BLaER1 (cell line): ENCODE measurements around the gene MAPRE2.
"Not testable (repeated sequence)": the region's sequence is repeated elsewhere in the genome, so short reads cannot be mapped to it uniquely, and the experiment has no call there.

Experiments
- H3K27ac ChIP-seq: shearing (Covaris generic); formaldehyde crosslinking; 2 replicates; pipeline ENCODE4 v1.8.1; 2022
- H3K27me3 ChIP-seq: shearing (Covaris generic); formaldehyde crosslinking; 2 replicates; pipeline ENCODE4 v1.8.1; 2022
- H3K36me3 ChIP-seq: shearing (Covaris generic); formaldehyde crosslinking; 2 replicates; pipeline ENCODE4 v1.8.1; 2022
- H3K4me1 ChIP-seq: shearing (Covaris generic); formaldehyde crosslinking; 2 replicates; pipeline ENCODE4 v1.8.1; 2022
- H3K4me2 ChIP-seq: shearing (Covaris generic); formaldehyde crosslinking; 2 replicates; pipeline ENCODE4 v1.8.1; 2022
- H3K4me3 ChIP-seq: shearing (Covaris generic); formaldehyde crosslinking; 2 replicates; pipeline ENCODE4 v1.8.1; 2022
- H3K9ac ChIP-seq: shearing (Covaris generic); formaldehyde crosslinking; 2 replicates; pipeline ENCODE4 v1.8.1; 2022
- H3K9me3 ChIP-seq: shearing (Covaris generic); formaldehyde crosslinking; 2 replicates; pipeline ENCODE4 v1.8.1; 2022
- H4K20me1 ChIP-seq: shearing (Covaris generic); formaldehyde crosslinking; 2 replicates; pipeline ENCODE4 v1.8.1; 2022
- Cebpa-rat ChIP-seq: shearing (Covaris generic); IDR thresholded peaks from 2 replicates; pipeline ENCODE4 v1.8.1; 2022

Gene MAPRE2

GRCh38 chr18:35136248-35136647, 95.0 kb downstream of the MAPRE2 start:
- no peak overlapping the region for H3K4me2 ChIP-seq
- H3K9ac ChIP-seq: no peak overlapping the region
- peaks cover 100% of the 10 kb centered on the region for H3K36me3 ChIP-seq

DNA sequence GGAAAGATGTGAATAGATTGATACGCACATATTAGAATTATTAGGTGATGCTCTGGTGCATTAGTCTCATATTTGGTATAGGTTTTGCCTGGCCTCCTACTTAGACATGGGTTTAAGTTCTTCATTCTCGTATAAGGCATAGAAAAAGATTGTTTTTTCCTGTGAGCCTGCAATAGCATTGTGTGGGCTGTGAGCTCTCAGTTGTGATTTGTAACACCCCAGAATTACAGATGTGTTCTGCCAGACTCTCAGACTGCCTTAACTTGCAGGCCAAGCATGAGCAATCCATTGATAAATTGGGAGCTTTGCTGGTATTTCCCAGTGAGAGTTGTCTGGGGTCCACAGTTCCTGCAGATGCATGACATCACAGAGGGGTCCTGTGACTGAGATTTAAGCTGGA, 95.7 kb downstream of the MAPRE2 start:
- Histone ChIP-seq H3K4me1 (peaks cover 11% of the 10 kb centered on the region), H3K27me3 (no peaks in the 10 kb centered on the region), H3K9me3 (no peaks in the 10 kb centered on the region), H4K20me1 (no peaks in the 10 kb centered on the region), H3K27ac (no peak overlapping the region), H3K4me2 (no peak overlapping the region), H3K4me3 (no peak overlapping the region), H3K9ac (no peak overlapping the region), H3K36me3 (peaks cover 96% of the 10 kb centered on the region)
- TF ChIP-seq Cebpa-rat: no peak

More at GRCh38 chr18:35136248-35136647, 95.0 kb downstream of the MAPRE2 start:
- Histone ChIP-seq H3K27ac (no peak overlapping the region), H3K27me3 (no peaks in the 10 kb centered on the region), H4K20me1 (no peaks in the 10 kb centered on the region), H3K4me1 (peaks cover 5% of the 10 kb centered on the region), H3K9me3 (no peaks in the 10 kb centered on the region), H3K4me3 (no peak overlapping the region)
- no peak for TF ChIP-seq Cebpa-rat

DNA sequence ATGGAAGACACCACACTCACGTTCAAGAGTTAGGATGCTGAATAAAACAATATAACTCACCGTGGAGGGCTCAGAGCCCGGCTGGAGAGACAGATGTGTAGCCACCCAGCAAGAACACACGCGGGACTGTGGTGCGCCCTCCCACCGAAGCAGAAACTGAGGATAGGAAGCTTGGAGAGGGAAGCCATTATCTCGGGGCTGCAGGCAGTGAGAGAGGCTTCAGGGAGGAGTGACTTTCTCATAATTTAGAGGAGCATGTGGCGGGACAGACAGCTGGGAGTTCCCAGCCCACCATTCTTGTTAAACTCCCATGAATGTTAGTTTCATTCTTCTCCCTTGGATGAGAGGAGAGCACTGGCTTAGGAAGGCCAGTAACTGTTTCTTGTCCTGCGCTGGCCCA, 96.4 kb downstream of the MAPRE2 start:
- Histone ChIP-seq H3K27ac (no peak overlapping the region), H3K4me2 (no peak overlapping the region), H4K20me1 (no peaks in the 10 kb centered on the region), H3K9me3 (no peaks in the 10 kb centered on the region), H3K27me3 (no peaks in the 10 kb centered on the region), H3K9ac (no peak overlapping the region), H3K36me3 (peaks cover 93% of the 10 kb centered on the region), H3K4me3 (no peak overlapping the region), H3K4me1 (peaks cover 19% of the 10 kb centered on the region)
- no peak for TF ChIP-seq Cebpa-rat

- no peak for TF ChIP-seq Cebpa-rat
- Histone ChIP-seq H3K9me3 (no peaks in the 10 kb centered on the region), H3K27me3 (no peaks in the 10 kb centered on the region), H3K4me3 (no peak overlapping the region), H3K27ac (no peak overlapping the region), H3K9ac (no peak overlapping the region), H3K36me3 (peaks cover 81% of the 10 kb centered on the region), H4K20me1 (no peaks in the 10 kb centered on the region), H3K4me2 (no peak overlapping the region), H3K4me1 (peaks cover 23% of the 10 kb centered on the region)
Measured at GRCh38 chr18:35138773-35139172, 97.6 kb downstream of the MAPRE2 start.

DNA sequence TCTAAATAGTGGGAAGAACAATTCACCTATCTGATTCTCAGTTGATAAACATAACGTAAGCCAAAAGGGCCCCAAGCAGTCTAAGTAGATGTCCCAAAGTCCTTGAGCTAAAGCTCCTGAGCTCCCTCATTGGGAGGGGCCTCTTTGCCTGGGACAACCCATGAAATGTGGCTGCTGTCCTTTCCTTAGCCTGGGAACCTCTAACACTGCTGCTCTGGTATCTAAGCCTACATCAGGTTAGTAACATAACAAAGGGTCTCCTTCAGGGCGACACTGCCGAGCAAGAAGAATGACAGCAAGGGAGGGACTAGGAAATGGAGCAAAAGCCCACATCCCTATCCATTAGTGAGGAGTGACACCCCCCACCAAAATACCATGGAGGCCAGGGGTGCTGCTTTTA, 98.3 kb downstream of the MAPRE2 start:
- Histone ChIP-seq H3K4me3 (no peak overlapping the region), H3K4me2 (no peak overlapping the region), H4K20me1 (no peaks in the 10 kb centered on the region), H3K36me3 (peaks cover 74% of the 10 kb centered on the region), H3K9me3 (no peaks in the 10 kb centered on the region), H3K27ac (no peak overlapping the region), H3K9ac (no peak overlapping the region), H3K4me1 (peaks cover 23% of the 10 kb centered on the region), H3K27me3 (no peaks in the 10 kb centered on the region)
- TF ChIP-seq Cebpa-rat: no peak

DNA sequence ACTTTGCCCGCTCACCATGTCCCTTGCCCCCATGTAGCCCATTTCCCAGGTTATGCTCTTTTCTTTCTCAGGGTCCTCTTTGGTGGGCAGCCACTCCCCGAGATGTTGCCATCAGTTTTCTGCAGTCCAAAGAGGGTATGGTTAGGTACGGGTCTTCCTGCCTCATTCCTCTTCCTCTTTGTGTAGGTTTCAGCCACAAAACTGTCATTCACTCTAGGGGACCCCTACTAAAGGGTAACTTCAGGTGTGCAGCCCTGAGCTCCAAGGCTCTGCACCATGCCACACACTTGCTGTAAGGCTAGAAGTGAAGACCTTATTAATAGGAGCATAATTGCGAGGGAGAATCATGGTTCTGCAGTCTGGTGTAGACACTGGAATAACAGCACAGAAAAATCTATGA, 99.9 kb downstream of the MAPRE2 start:
- peaks cover 58% of the 10 kb centered on the region for H3K36me3 ChIP-seq
- no peak overlapping the region for H3K27ac ChIP-seq
- H3K4me3 ChIP-seq: no peak overlapping the region
- no peaks in the 10 kb centered on the region for H4K20me1 ChIP-seq
- no peak overlapping the region for H3K9ac ChIP-seq
- H3K4me1 ChIP-seq: peaks cover 23% of the 10 kb centered on the region
- no peaks in the 10 kb centered on the region for H3K9me3 ChIP-seq
- TF ChIP-seq Cebpa-rat: no peak
- peak overlapping the region; percentile 59 for H3K4me2 ChIP-seq
- H3K27me3 ChIP-seq: no peaks in the 10 kb centered on the region

- Histone ChIP-seq H3K9ac (no peak overlapping the region), H3K27me3 (no peaks in the 10 kb centered on the region), H3K4me3 (no peak overlapping the region), H4K20me1 (no peaks in the 10 kb centered on the region), H3K36me3 (peaks cover 52% of the 10 kb centered on the region), H3K4me1 (peaks cover 23% of the 10 kb centered on the region), H3K4me2 (peak overlapping the region; percentile 59), H3K9me3 (no peaks in the 10 kb centered on the region), H3K27ac (no peak overlapping the region)
- TF ChIP-seq Cebpa-rat: no peak
Measured at GRCh38 chr18:35141567-35142274, 100.5 kb downstream of the MAPRE2 start.

DNA sequence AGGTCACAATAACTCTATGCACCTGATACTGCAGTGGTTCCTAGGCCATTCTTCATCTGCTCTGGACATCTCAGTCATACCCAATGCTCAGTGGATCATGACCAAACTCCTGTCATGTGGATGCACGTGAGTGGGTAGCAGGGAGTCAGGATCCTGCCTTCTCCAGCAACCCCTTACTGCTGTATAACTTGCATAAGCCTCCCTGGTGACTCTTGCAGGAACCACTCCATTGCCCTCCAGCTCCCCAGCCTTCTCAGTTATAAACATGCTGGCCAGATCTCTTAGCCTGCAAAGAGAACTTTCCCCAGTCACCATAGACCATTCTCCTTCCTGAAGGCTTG, 101.0 kb downstream of the MAPRE2 start:
- TF ChIP-seq Cebpa-rat: no peak

DNA sequence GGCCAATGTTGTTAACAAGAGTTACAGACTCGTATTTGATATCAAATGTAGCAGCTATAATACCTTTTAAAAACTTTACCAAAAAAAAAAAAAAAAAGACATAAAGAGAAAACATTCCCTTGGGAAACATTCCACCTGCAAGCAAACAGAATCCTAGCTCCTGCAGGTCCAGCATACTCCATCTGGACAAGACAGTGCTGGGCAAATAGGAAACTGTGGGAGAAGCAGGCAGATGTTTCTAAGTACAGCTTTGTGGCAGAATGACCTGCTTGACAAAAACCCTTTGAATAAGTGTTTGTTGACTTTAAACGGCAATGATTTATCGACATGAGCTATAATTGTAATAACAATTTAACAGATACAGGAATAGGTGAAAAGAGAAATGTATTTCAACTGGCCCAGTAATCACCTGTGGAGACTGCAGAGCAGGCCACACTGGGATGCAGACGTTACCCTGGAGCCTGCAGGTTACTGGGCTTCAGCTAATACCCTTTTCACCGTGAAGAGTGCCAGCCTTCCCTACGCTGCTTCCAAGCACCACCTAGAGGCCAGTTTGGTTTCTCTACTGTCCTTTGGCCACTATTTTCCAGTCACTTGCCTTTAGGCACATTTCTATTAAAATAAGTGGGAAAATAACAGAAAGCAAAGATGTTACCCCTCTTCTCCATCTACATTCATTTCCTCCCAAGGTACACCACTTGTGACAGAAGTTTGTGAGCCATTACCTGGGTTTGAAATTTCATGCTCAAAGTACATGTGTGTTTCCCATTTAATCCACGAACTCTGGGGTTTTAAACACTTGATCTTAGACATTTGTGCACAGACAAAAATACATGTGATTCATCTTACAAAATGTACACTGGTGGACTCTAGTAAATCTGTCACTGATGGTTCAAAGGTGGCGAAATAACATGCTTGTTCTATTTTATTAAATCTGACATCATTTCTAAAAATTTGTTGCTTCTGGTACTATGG, 102.7 kb downstream of the MAPRE2 start:
- no peak overlapping the region for H3K9ac ChIP-seq
- H3K27ac ChIP-seq: no peak overlapping the region

More for the DNA sequence above, 101.0 kb downstream of the MAPRE2 start:
- no peak overlapping the region for H3K27ac ChIP-seq
- H4K20me1 ChIP-seq: no peaks in the 10 kb centered on the region
- peak overlapping the region; percentile 59 for H3K4me2 ChIP-seq
- no peaks in the 10 kb centered on the region for H3K9me3 ChIP-seq
- H3K4me1 ChIP-seq: peaks cover 23% of the 10 kb centered on the region
- H3K9ac ChIP-seq: no peak overlapping the region
- H3K36me3 ChIP-seq: peaks cover 46% of the 10 kb centered on the region
- no peak overlapping the region for H3K4me3 ChIP-seq
- H3K27me3 ChIP-seq: no peaks in the 10 kb centered on the region

DNA sequence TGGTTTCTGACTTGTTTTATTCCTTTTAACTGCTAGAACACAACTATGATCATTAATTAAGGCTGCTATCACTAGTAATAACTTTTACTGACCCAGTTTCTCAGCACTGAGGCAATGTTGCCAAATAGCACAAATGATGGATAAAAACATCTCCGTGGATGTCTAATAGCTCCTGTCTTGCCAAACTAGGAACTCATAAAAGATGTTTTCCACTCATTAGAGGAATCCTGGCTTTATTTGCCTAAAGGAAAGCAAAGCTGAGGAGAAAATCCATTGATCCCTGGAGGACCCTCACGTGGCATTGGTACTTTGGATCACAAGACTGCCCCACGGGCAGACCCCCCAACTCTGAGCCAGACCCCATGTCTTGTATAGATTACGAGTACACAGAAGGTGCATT, 103.5 kb downstream of the MAPRE2 start:
- H3K4me2 ChIP-seq: no peak overlapping the region
- peaks cover 23% of the 10 kb centered on the region for H3K4me1 ChIP-seq
- H3K27ac ChIP-seq: no peak overlapping the region
- no peaks in the 10 kb centered on the region for H4K20me1 ChIP-seq
- TF ChIP-seq Cebpa-rat: no peak
- peaks cover 6% of the 10 kb centered on the region for H3K9me3 ChIP-seq
- H3K4me3 ChIP-seq: no peak overlapping the region
- no peak overlapping the region for H3K9ac ChIP-seq
- peaks cover 22% of the 10 kb centered on the region for H3K36me3 ChIP-seq
- no peaks in the 10 kb centered on the region for H3K27me3 ChIP-seq

More for the DNA sequence above, 102.7 kb downstream of the MAPRE2 start:
- peaks cover 3% of the 10 kb centered on the region; the same call in 1 of the 2 replicates for H3K9me3 ChIP-seq
- no peak overlapping the region for H3K4me2 ChIP-seq
- H3K4me3 ChIP-seq: no peak overlapping the region
- no peaks in the 10 kb centered on the region for H3K27me3 ChIP-seq
- H3K36me3 ChIP-seq: peaks cover 30% of the 10 kb centered on the region
- peaks cover 23% of the 10 kb centered on the region for H3K4me1 ChIP-seq
- H4K20me1 ChIP-seq: no peaks in the 10 kb centered on the region
- TF ChIP-seq Cebpa-rat: no peak

DNA sequence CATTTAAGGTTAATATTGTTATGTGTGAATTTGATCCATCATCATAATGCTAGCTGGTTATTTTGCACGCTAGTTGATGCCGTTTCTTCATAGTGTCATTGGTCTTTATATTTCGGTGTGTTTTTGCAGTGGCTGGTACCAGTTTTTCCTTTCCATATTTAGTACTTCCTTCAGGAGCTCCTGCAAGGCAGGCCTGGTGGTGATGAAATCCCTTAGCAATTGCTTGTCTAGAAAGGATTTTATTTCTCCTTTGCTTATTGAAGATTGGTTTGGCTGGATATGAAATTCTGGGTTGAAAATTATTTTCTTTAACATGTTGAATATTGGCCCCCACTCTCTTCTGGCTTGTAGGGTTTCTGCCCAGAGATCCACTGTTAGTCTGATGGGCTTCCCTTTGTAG, 109.0 kb downstream of the MAPRE2 start:
- peaks cover 20% of the 10 kb centered on the region for H3K4me1 ChIP-seq
- not testable (repeated sequence) for H3K27me3 ChIP-seq, H3K4me2 ChIP-seq, H3K4me3 ChIP-seq, H3K27ac ChIP-seq, H4K20me1 ChIP-seq, H3K9me3 ChIP-seq, H3K36me3 ChIP-seq, H3K9ac ChIP-seq
